GM18499 (cell line): ENCODE results near the gene ASCL5.

Experiments used
- ATAC-seq: cut with Tn5 transposase; IDR thresholded peaks from one replicate; pipeline ENCODE4 v1.9.1; 2021; ENCODE audit warnings: moderate number of reproducible peaks; ENCODE audit not compliant: insufficient read depth, unreplicated experiment

Gene ASCL5

DNA sequence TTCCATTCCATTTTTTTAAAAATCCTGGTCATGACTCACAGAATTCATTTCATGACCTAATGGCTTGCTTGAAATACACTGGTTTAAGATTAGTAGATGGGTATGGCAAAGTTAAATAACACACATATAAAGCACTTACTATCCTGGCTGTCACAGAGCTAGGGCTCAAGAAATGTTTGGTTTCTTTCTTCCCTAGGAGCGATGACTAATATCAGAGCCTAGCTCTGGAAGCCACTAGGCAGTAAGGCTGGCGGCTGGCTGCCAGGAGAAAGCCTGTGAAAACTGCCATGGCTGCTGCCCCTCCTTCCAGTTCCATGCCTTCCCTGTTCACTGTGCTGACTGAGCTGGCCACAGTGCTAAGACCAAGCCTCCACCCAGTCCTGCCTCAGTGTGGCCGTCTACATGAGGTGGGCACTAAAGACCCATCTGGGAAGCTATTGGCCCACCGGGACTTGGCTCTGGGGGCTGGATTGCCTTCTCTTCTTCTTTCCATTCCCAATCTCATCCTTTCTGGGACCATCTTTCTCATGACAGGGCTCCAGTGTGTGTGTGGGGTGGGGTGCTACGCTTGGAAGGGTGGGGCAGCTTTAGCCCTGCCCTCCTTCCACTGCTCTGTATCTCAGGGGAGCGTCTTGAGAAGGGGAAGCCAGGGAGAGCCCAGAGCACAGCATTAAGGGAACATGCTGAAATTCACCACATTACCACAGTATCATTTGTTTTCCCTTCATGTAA is 10.8 kb upstream of the ASCL5 start:
- no peak for ATAC-seq

- no peak for ATAC-seq
Measured at GRCh38 chr1:201137024-201137392, 10.0 kb upstream of the ASCL5 start.

DNA sequence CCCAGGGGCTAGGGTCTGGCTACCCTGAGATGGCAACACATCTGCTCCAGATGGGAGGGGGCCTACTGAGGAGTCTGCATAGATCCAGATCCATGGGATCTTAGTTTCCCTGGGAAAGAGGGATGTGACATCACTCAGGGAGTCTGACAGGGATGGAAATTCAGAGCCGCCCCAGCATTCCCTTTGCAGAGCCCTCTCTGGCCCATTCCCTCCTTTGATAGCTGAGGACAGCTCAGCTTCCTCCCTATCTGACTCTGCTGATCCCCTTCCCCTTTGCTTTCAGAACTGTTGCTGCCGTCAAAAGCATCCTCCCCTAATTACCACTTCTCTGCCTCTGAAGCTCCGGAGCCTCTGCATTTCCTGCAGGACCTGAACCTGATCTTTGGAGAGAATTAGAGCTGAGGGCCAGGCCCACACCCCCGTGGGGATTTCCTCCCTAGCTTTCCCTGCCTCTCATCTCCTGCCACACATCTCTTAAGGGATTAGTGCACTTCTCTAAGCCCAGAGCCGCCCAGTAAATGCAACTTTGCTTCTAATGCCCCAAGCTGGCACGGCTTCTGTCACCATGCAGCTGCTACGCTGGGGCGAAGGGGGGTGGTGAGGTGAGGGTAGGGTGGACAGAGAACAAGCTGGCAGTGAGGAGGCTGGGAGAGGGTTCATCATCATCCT is 9.5 kb upstream of the ASCL5 start:
- no peak for ATAC-seq

- ATAC-seq: no peak
Measured at GRCh38 chr1:201134405-201134804, 7.4 kb upstream of the ASCL5 start.

DNA sequence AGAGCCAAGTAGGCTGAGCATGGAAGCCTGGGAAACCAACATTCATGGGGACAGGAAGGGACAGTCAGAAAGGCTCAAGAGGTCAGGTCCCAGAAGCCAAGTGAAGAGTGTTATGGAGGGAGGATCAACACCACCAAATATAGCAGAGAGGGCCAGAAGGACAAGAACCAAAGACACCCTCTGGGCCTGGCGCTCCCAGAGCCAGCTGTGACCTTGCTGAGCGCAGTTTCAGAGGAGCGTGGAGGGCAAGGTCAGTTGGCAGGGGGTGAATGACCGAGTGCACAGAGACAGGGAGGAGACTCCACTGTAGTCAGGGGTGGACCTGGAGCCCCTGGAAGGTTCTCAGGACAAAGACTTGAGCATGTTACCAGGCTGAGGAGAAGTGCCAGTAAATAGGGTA is 4.4 kb upstream of the ASCL5 start:
- ATAC-seq: no peak

DNA sequence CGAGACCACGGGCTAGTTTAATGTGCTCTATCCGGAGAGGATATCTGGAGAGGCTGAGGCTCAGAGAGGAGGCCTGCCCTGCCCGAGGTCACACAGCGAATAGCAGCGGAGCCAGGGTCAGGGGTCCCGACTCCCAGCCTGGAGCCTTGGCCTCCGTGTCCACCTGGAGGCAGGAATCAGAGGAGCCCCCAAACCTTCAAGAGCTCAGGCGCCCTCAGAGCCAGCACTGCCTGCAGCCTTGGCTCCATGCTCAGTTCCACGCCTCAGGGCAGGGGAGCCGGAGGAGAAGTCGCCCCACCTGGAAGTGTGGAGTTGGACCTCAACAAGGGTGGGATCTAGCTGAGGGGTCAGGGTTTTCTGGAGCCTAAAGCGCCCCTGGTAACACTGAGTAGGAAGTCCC is 2.0 kb upstream of the ASCL5 start:
- no peak for ATAC-seq

GRCh38 chr1:201128476-201128875 is 1.5 kb upstream of the ASCL5 start:
- ATAC-seq: no peak

DNA sequence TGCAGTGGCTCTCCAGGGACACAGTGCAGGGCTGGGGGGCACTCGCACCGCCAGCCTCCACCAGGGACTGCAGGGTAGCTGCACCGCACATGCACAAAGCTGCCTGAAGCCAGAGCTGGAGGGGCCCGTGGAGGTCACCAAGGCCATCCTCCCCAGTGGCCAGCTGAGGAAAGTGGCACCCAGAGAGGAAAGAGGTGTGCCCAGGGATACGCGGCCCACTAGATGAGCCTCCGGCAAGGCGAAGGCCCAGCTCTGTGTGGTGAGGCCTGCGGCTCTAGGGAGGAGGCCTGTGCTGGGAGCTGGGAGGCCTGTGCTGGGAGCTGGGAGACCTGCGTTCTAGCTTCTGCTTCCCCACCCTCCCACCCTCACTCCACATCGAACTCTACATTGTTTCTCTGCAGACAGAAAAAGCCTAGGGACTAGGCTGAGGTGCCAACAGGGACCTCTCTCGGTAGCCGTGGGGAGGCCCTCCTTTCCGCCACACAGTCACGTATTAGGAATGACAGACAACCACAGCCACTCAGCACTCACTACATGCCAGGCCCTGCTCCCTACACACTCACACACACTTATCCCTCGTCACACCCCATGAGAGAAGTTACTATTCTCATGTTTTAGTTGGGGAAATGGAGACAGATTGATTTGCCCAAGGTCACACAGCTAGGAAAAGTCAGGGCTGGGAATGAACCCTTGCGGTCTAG is 921 bp upstream of the ASCL5 start:
- no peak for ATAC-seq

DNA sequence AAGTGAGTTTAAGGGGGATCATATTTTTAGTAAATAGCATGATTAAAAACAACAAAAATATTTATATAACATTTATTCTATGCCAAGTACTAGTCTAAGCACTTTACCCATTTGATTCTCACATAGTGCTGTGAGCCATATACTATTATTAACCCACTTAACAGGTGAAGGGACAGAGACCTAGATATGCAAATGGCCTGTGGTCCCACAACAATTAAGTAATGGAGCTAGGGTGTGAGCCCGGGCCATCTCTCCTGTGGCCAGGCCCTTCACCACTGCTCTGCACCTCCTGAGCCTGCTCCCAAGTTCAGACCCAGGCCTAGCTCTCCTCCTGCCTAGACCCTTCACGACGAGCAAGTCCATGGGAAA is 537 bp downstream of the ASCL5 start:
- ATAC-seq: no peak

GRCh38 chr1:201125800-201126199 is 1.2 kb downstream of the ASCL5 start:
- no peak for ATAC-seq

- ATAC-seq: no peak
Measured at GRCh38 chr1:201125019-201125418, 2.0 kb downstream of the ASCL5 start.

DNA sequence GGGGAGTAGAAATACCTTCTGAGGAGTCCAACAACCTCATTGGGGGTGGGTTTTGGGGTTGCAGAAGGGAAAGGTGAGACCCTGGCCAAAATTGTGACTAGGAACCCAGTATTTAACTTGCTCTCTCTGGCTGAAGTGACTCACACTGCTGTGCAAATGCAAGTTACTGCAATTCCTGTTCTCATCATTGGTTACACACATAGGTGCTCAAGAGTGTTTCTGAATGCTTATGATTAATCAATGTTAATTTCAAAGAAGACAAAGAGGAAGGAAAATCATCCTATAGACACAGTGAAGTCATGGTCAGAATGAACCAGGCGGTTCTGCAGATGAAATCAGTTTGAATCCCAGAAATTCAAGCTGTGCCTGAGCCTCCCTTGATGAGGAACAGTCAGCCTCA is 3.1 kb downstream of the ASCL5 start:
- ATAC-seq: no peak

GRCh38 chr1:201122321-201122957 is 4.5 kb downstream of the ASCL5 start:
- ATAC-seq: no peak

DNA sequence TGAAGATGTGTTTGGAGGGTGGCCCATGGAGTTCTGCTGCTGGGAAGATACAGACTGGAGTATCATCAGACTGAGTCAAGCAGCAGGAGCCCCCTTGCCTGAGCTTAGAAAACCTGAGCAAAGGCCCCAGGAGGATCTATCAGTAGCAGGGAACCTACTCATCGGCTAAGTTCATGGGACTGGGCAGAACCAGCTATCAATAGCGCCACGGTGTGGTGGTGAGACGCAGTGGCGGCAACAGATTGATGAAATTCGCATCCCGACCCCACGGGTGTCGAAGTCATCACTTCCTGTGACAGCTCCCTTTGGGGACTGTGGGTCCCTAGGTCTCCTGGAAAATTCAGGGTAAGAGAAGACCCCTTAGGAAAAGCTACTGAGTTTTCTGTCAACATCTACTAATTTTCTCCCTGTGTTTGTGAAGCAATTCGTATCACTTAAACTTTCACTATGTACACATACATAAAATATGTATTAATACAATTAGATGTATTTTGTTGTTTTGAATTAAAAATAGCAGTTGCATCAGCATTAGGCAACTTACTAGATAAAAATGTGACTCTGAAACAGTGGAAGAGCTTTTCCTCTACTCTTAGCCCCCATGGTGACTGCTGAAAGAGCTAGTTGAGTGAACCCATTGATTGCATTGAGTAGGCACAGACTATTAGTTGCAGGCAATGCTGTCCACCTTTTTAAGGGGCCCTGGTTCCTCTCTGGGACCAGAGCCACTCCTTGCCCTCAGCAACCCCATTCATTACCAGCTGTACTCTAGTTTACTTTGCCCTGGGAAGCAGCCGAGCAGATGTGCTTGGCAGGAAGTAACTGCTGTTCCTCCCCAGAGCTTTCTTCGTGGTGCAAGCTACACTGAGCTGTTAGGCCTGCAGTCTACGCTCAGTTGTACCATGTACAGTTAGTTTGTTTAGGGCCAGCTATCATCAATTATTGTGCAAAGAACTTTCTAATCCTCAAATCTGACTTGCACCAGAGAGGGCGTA is 7.5 kb downstream of the ASCL5 start:
- no peak for ATAC-seq

- no peak for ATAC-seq
Measured at GRCh38 chr1:201116091-201116490, 10.9 kb downstream of the ASCL5 start.

GRCh38 chr1:201115390-201115937 is 11.5 kb downstream of the ASCL5 start:
- no peak for ATAC-seq

GRCh38 chr1:201114245-201115131 is 12.5 kb downstream of the ASCL5 start:
- peak; percentile 65 for ATAC-seq

- ATAC-seq: no peak
Measured at GRCh38 chr1:201113451-201114244, 13.3 kb downstream of the ASCL5 start.
